Measurements from ENCODE around the gene TENM4. TPM values are rescaled to one million over a fixed set of nuclear protein-coding genes. Genes with fewer than 3 reads are reported as not detected.

Gene TENM4
- total and polyA plus RNA-seq, 2 of the 13 experiments (the other 11 are each of a cell fraction or from before 2014, with no cell fraction given): not detected

GRCh38 chr11:79087961-79088318 is 352.9 kb downstream of the TENM4 start:
- ATAC-seq: peak; percentile 71
- Histone ChIP-seq H3K9me3 (ENCODE audit: low read length) (no peaks in the 10 kb centered on the region), H3K27me3 (ENCODE audit: control insufficient read depth in 1 of 2, insufficient read depth in 2 of 2, low read length in 2 of 2) (no peaks in the 10 kb centered on the region), H3K4me3 (replicated peaks in 1 of 3; ENCODE audit: insufficient read depth in 1 of 3, low read depth in 2 of 3, low read length in 3 of 3) (peak overlapping the region in 1 of 3 experiments; percentile 27; a peak in 2 of 6 replicates), H3K27ac (ENCODE audit: extremely low read length, insufficient read depth, low read length) (no peak overlapping the region), H3K9ac (ENCODE audit: insufficient read depth, low read depth, low read length) (no peak overlapping the region), H3K4me1 (ENCODE audit: insufficient read depth, low read length) (peaks cover 27% of the 10 kb centered on the region), H2AFZ (ENCODE audit: low read length) (no peak overlapping the region), H3K79me2 (ENCODE audit: insufficient read depth, low read length) (no peaks in the 10 kb centered on the region), H3K4me2 (ENCODE audit: low read depth, low read length) (peak overlapping the region; percentile 57), H3K36me3 (replicated peaks in 1 of 2; ENCODE audit: control insufficient read depth in 1 of 2, insufficient read depth in 2 of 2, low read length in 2 of 2) (no peaks in the 10 kb centered on the region), H4K20me1 (ENCODE audit: insufficient read depth, low read length) (no peaks in the 10 kb centered on the region)
- intact Hi-C loops (cut with micrococcal nuclease; ENCODE audit: unreplicated experiment) (no loop called here), in situ Hi-C loops (cut with HindIII; ENCODE audit: extremely low pct_ligation_motif_present, low pct_unique_long_range_greater_than_20kb) (no loop called here)
- no TSS peak for BruUV-seq (replicated peaks)
- DNase-seq (ENCODE audit: low spot score): no peak
- TF ChIP-seq RXRA (CRISPR knock-in tag; IDR thresholded peaks at IDR 0.05) (0 out of 2 replicates have a peak, but pooled peaks have one; percentile 5), ETS1 (CRISPR knock-in tag; IDR thresholded peaks at IDR 0.05) (no peak), ZNF674 (CRISPR knock-in tag; IDR thresholded peaks at IDR 0.05; ENCODE audit: low read depth) (no peak), CENPX (CRISPR knock-in tag; IDR thresholded peaks at IDR 0.05) (no peak), HHEX (CRISPR knock-in tag; IDR thresholded peaks at IDR 0.05) (no peak), ARID4A (CRISPR knock-in tag; IDR thresholded peaks at IDR 0.05; ENCODE audit: borderline replicate concordance) (no peak), BORCS8-MEF2B (CRISPR knock-in tag; IDR thresholded peaks at IDR 0.05) (no peak), CTCF (CRISPR knock-in tag; IDR thresholded peaks at IDR 0.05) (0 out of 2 replicates have a peak, but pooled peaks have one; percentile 21)
- 3% methylated on average over 5 of the region's 5 CpGs for WGBS (ENCODE audit: low lambda C conversion rate)
- CTCF ChIA-PET (ENCODE audit: low intra/inter-chr PET ratio, low total read pairs): no interaction called here
- POLR2A ChIA-PET: no interaction called here
- no peak for FAIRE-seq

All from HepG2 (cell line).